ENCODE measurements around the gene PDS5B.
"Not testable (repeated sequence)": the region's sequence is repeated elsewhere in the genome, so short reads cannot be mapped to it uniquely, and the experiment has no call there.

PDS5B gene

DNA sequence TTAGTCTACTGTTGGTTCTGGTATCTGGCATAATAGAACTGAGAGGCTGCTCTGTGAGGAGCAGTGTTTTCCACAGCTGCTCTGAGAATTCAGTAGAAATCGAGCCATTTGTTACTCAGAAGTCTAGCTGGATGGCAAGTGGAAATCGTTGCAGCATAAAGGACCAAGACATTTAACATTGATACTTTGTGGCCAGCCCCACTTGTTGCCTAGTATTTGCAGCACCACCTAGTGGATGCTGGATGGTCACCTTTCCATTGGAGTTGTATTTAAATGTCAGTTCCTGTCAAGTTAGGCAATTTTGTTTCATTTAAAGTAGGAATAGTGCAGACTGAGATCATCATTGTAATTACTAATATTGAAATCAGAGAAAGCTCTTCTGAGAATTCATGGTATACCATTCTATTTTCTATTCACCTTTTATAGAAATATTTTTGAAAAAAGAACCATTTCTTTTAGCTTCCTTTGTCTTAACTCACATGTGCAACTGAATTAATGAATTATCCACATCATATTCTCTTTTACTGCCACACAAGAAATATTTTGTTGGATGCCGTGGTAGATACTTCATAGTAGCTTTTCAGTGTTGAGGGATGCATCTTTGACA lies 64.6 kb downstream of the PDS5B start:
- peak; percentile 61 for DNase-seq

DNA sequence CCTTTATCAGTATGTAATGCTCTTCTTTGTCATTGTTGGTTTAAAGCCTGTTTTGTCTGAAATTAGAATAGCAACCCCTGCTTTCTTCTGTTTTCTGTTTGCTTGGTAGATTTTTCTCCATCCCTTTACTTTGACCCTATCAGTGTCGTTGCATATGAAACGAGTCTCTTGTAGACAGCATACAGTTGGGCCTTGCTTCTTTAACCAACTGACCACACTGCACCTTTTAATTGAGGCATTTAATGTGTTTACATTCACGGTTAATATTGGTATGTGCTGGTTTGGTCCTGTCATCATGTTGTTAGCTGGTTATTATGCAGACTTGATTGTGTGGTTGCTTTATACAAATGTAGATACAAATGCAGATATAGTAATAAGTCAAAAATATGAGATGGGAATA lies 71.1 kb downstream of the PDS5B start:
- no peak for DNase-seq

- peak; percentile 67 for DNase-seq
Measured at GRCh38 chr13:32659736-32660135, 73.5 kb downstream of the PDS5B start.

GRCh38 chr13:32660227-32660626 lies 74.0 kb downstream of the PDS5B start:
- no peak for DNase-seq

- no peak for DNase-seq
Measured at GRCh38 chr13:32661685-32662084, 75.4 kb downstream of the PDS5B start.

- no peak for DNase-seq
Measured at GRCh38 chr13:32663660-32664059, 77.4 kb downstream of the PDS5B start.

DNA sequence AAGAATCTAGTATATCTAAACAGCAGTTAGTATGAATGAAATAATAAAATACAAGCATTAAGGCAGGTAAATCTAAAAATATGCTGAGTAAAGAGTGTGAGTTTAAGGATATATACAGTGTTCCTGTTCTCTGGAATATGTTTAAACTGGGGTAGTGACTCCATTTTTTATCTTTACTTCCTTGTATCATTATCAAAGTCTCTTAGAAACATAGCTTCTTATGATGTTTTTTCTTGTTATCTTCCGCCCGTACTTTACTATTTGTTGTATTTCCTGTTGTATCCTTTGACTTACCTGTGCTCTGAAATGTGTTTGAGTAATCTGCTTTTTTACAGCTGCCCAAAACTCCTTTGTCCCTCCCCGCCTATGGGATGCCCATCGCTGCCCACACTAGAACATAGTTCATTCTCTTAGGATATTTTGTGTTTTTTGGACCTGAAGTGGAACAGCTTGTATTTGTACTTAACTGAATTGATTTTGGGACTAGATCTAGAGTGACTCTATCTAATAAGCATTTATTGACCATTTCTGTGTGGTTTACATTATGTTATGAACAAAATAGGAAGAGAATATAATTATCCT lies 80.8 kb downstream of the PDS5B start:
- DNase-seq, result no peak

- DNase-seq, result peak; percentile 52
Measured at GRCh38 chr13:32669030-32669646, 82.9 kb downstream of the PDS5B start.

DNA sequence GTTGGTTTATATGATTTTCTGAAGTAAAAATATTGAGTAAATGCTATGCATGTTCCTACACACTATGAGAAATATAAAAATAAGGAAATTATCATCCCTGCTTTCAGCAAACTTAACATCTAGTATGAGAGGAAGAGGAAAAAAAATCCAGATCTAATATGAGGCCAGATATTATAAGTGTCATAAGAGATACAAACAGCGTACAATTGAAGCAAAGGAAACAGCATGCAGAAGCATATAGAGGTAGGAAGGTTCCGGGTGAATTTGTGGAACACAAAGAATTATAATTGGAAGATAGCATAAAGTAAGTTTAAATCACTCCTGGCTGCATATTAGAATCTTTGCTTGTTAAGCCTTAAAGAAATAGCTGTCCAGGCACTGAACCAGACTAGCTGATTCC lies 88.3 kb downstream of the PDS5B start:
- no peak for DNase-seq

- DNase-seq, result peak; percentile 67
Measured at GRCh38 chr13:32676242-32676641, 90.0 kb downstream of the PDS5B start.

DNA sequence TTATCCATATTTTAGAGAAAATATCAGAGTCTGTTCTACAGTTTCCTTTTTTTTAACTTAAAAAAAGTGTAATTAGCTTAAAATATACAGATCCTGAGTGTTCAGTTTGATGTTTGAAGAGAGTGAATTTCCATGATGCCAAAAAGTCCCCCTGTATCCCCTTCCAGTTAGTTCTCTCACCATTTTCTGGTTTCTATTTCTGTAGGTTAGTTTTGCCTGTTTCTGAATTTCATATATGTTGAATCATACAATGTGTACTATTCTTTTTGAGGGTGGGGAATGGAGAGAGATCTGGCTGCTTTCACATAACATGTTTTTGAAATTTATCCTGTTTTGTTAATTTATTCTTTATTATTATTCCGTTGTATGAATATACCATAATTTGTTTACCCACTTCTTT lies 95.9 kb downstream of the PDS5B start:
- no peak for DNase-seq

DNA sequence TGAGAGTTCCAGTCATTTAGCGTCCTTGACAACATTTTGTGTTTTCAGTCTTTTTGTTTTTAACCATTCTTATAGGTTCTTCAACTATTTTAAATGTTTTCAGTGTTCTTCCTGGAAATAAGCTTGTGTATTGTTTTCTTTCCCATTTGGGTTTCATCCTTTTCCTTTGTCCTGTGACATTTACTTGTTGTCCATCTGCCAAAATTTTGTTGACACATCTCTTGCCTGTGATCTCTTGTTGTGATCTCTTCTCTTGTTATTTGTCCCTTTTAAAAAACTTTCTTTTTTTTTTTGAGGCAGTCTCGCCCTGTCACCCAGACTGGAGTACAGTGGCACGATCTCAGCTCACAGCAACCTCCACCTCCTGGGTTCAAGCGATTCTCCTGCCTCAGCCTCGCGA lies 96.5 kb downstream of the PDS5B start:
- DNase-seq, result no peak

GRCh38 chr13:32687275-32687674 lies 101.0 kb downstream of the PDS5B start:
- no peak for DNase-seq

GRCh38 chr13:32695602-32696250 lies 109.5 kb downstream of the PDS5B start:
- no peak for DNase-seq

- no peak for DNase-seq
Measured at GRCh38 chr13:32707471-32707870, 121.2 kb downstream of the PDS5B start.

- no peak for DNase-seq
Measured at GRCh38 chr13:32713397-32713796, 127.1 kb downstream of the PDS5B start.

DNA sequence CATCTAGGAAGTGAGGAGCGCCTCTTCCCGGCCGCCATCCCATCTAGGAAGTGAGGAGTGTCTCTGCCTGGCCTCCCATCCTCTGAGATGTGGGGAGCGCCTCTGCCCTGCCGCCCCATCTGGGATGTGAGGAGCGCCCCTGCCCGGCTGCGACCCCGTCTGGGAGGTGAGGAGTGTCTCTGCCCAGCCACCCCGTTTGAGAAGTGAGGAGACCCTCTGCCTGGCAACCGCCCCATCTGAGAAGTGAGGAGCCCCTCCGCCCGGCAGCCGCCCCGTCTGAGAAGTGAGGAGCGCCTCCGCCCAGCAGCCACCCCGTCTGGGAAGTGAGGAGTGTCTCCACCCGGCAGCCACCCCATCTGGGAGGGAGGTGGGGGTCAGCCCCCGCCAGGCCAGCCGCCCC lies 129.9 kb downstream of the PDS5B start:
- DNase-seq, result not testable (repeated sequence)

DNA sequence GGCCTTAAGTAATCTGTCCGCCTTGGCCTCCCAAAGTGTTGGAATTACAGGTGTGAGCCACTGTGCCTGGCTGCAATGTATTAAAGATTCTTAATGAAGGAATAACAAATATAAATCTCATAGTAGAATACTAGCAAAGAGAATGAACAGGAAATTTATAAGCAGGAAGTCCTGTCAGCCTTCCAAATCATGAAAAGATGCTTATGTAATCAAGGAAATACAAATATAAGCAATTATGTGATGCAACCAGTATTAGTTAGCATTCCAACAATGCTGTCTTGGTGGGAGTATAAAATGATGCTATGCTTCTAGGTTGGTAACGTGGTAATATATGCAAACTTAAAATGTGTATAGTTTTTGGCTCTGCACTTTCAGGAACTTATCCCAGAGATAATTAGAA lies 133.8 kb downstream of the PDS5B start:
- DNase-seq, result no peak

GRCh38 chr13:32721131-32722034 lies 135.1 kb downstream of the PDS5B start:
- not testable (repeated sequence) for DNase-seq

DNA sequence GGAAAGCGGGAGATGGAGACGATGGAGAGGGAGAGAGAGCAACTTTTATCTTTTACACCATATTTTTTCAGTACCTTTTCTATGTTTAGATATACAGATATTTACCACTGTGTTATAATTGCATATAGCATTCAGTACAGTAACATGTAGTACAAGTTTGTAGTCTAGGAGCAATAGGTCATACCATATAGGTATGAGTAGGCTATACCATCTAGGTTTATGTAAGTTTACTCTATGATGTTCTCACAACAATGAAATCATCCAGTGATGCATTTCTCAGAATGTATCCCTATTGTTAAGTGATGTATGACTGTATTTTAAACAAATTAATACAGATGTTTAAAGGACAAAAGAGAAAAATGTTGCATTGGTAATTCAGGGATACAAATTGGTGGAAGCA lies 136.1 kb downstream of the PDS5B start:
- no peak for DNase-seq

GRCh38 chr13:32723987-32724386 lies 137.7 kb downstream of the PDS5B start:
- no peak for DNase-seq

GRCh38 chr13:32726374-32727037 lies 140.3 kb downstream of the PDS5B start:
- DNase-seq, result no peak

All from fibroblast of skin of back (primary cell).